ENCODE measurements around the gene LY9.

DNA sequence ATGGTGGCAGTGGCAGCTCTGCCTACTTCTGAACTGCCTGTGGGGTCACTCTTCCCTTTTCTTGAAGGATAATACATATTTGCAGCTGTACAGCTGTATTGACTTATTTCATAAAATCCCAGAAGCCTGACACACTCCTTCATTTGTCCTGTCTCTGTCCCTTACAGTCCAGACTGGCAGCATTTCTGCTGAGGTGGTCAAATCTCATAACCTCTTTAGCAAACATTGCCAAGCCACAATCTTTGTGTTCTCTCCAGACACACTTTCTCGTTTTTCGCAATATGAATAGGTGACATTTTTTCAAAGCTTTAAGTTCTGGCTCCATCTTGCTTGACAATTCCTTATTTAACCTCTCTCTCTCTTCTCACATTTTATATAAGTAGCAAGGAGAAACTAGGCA lies 15.2 kb downstream of the LY9 start:
- TF ChIP-seq, protein P1, sequence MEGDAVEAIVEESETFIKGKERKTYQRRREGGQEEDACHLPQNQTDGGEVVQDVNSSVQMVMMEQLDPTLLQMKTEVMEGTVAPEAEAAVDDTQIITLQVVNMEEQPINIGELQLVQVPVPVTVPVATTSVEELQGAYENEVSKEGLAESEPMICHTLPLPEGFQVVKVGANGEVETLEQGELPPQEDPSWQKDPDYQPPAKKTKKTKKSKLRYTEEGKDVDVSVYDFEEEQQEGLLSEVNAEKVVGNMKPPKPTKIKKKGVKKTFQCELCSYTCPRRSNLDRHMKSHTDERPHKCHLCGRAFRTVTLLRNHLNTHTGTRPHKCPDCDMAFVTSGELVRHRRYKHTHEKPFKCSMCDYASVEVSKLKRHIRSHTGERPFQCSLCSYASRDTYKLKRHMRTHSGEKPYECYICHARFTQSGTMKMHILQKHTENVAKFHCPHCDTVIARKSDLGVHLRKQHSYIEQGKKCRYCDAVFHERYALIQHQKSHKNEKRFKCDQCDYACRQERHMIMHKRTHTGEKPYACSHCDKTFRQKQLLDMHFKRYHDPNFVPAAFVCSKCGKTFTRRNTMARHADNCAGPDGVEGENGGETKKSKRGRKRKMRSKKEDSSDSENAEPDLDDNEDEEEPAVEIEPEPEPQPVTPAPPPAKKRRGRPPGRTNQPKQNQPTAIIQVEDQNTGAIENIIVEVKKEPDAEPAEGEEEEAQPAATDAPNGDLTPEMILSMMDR (IDR thresholded peaks at IDR 0.05), result no peak
- no peak for TF ChIP-seq ZFX (IDR thresholded peaks at IDR 0.05; ENCODE audit: borderline replicate concordance)
